PC-9 (cell line): ENCODE results near the gene LACTB. TPM values are rescaled to one million over a fixed set of nuclear protein-coding genes. Genes with fewer than 3 reads are reported as not detected.

Source experiments
- Bru-seq: library from RNA; stranded (reverse); fragments of 400-500 nt; gene quantifications from one replicate; lab custom pipeline; 2021; lab: Mats Ljungman, UMichigan
- BruChase-seq, 2 experiments: library from RNA; stranded (reverse); fragments of 400-500 nt; gene quantifications; one replicate each; lab custom pipeline; 2021; lab: Mats Ljungman, UMichigan
- BruUV-seq: library from RNA; stranded (reverse); fragments of 400-500 nt; replicated peaks from 2 replicates; lab custom pipeline; 2021; lab: Mats Ljungman, UMichigan
- CTCF ChIA-PET: fragments of 300-600 bp; sonication (Branson Sonifier 250); formaldehyde crosslinking; loops from one replicate; lab custom pipeline; 2022; ENCODE audit warnings: antibody characterized with exemption; lab: Charles Lee
- POLR2A ChIA-PET: fragments of 300-600 bp; sonication (Branson Sonifier 250); formaldehyde crosslinking; loops from one replicate; lab custom pipeline; 2022; ENCODE audit warnings: antibody characterized with exemption; ENCODE audit not compliant: unreplicated experiment; lab: Charles Lee
- DNase-seq, 2 experiments: peaks; one replicate each; pipeline versions ENCODE4 v3.0.0 to v3.0.0-alpha.2; 2015 to 2022; ENCODE audit warnings: mixed read lengths in 1 of 2
- H2AFZ ChIP-seq: fragments of 200-600 bp; sonication (generic); 2 replicates; pipeline ENCODE4 v1.8.1; 2017; ENCODE audit warnings: antibody characterized with exemption
- H3F3A ChIP-seq: fragments of 200-600 bp; sonication (generic); 2 replicates; pipeline ENCODE4 v1.8.1; 2017; ENCODE audit warnings: antibody characterized with exemption, mild to moderate bottlenecking, low read depth; ENCODE audit not compliant: insufficient read depth
- H3K27ac ChIP-seq: fragments of 200-600 bp; sonication (generic); 2 replicates; pipeline ENCODE4 v1.6.1; 2016; ENCODE audit warnings: mixed run types
- H3K27me3 ChIP-seq: fragments of 200-600 bp; sonication (generic); 2 replicates; pipeline ENCODE4 v1.6.1; 2016; ENCODE audit warnings: low read depth, mixed run types; ENCODE audit not compliant: insufficient read depth
- H3K36me3 ChIP-seq: fragments of 200-600 bp; sonication (generic); 2 replicates; pipeline ENCODE4 v1.6.1; 2016; ENCODE audit warnings: low read depth, mixed run types
- H3K4me1 ChIP-seq: fragments of 200-600 bp; sonication (generic); replicated peaks from 2 replicates; pipeline ENCODE4 v1.6.1; 2016; ENCODE audit warnings: mixed run types; ENCODE audit not compliant: insufficient read depth
- H3K4me2 ChIP-seq: fragments of 200-600 bp; sonication (generic); 2 replicates; pipeline ENCODE4 v1.6.1; 2017; ENCODE audit warnings: mixed run types
- H3K4me3 ChIP-seq: fragments of 200-600 bp; sonication (generic); 2 replicates; pipeline ENCODE4 v1.6.1; 2016; ENCODE audit warnings: mixed run types
- H3K79me2 ChIP-seq: fragments of 200-600 bp; sonication (generic); 2 replicates; pipeline ENCODE4 v1.6.1; 2017; ENCODE audit warnings: low read depth, mixed run types
- H3K9me2 ChIP-seq: fragments of 200-600 bp; sonication (generic); 2 replicates; pipeline ENCODE4 v1.8.1; 2017; ENCODE audit warnings: mild to moderate bottlenecking; ENCODE audit not compliant: insufficient read depth
- H3K9me3 ChIP-seq: fragments of 200-600 bp; sonication (generic); 2 replicates; pipeline ENCODE4 v1.8.1; 2016; ENCODE audit warnings: low read depth; ENCODE audit not compliant: insufficient read depth
- H4K20me1 ChIP-seq: fragments of 200-600 bp; sonication (generic); 2 replicates; pipeline ENCODE4 v1.8.1; 2017; ENCODE audit not compliant: insufficient read depth
- EZH2 ChIP-seq: fragments of 200-600 bp; sonication (generic); IDR thresholded peaks from 2 replicates; pipeline ENCODE4 v1.8.0; 2017; ENCODE audit warnings: antibody characterized with exemption, low read depth
- intact Hi-C: fragments of 100-400 bp; cut with micrococcal nuclease; formaldehyde crosslinking; loops from one replicate; pipeline ENCODE4 v1.10.0; 2022; ENCODE audit not compliant: unreplicated experiment
- long read RNA-seq: library from polyadenylated mRNA; stranded (forward); transcript quantifications from one replicate; pipeline ENCODE4 v2.0.0, GENCODE V29; 2022
- total RNA-seq: library from RNA; stranded (reverse); gene quantifications from 2 replicates; pipeline ENCODE4 v1.2.3, GENCODE V29; 2021
- TF ChIP-seq, protein P1 (sequence below): fragments of 200-600 bp; sonication (generic); conservative IDR thresholded peaks from 2 replicates; pipeline ENCODE4 v1.6.1; 2017; ENCODE audit warnings: mixed run types, antibody characterized with exemption, mild to moderate bottlenecking, moderate library complexity

The LACTB gene, protein sequence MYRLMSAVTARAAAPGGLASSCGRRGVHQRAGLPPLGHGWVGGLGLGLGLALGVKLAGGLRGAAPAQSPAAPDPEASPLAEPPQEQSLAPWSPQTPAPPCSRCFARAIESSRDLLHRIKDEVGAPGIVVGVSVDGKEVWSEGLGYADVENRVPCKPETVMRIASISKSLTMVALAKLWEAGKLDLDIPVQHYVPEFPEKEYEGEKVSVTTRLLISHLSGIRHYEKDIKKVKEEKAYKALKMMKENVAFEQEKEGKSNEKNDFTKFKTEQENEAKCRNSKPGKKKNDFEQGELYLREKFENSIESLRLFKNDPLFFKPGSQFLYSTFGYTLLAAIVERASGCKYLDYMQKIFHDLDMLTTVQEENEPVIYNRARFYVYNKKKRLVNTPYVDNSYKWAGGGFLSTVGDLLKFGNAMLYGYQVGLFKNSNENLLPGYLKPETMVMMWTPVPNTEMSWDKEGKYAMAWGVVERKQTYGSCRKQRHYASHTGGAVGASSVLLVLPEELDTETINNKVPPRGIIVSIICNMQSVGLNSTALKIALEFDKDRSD
- total RNA-seq, result 13.4 and 17.1 TPM in 2 replicates
- percentile 59 among the genes with signal in this experiment for Bru-seq, nascent RNA
- percentile 74 among the genes with signal in this experiment for BruChase-seq, experiment 1, labeled RNA remaining after a 2-hour chase
- BruChase-seq, experiment 2, labeled RNA remaining after a 6-hour chase, result percentile 73 among the genes with signal in this experiment
- long read RNA-seq, transcript LACTB-201 (6 exons, 1,972 nt), result major isoform, 20 of 25 reads
- long read RNA-seq, partial matches to known transcripts, result 2 of 25 reads
- long read RNA-seq, other reads (novel, unspliced or antisense), result 1 of 25 reads

DNA sequence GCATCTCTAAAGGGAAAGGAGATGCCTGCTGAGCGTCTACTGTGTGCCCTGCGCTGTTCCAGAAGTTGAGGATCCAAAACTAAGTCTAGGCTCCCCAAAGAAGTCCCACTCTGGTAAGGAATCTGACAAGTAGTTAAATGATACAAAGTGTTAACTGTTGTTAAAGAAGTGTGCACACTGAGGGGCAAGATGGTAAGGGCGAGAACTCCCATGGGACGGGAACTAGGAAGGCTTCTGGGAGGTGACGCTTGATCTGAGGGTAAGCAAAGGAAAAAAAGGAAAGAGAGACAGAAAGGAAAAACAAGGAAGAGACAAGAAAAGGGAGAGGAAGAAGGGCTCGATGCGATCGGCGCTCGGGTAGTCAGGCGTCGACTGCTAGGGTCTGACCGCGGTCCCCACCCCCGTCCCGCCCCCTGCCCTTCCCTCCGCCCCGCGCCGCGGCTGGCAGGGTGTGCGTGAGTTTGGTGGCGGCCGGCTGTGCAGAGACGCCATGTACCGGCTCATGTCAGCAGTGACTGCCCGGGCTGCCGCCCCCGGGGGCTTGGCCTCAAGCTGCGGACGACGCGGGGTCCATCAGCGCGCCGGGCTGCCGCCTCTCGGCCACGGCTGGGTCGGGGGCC lies at the start of gene LACTB:
Gene LACTB, plus strand, starts transcription at position 480 of the 620 bp plus-strand sequence. Its CDS starts 11 bp downstream, at position 491.
- H3K4me3 ChIP-seq, result peak within 1 kb of the TSS; percentile 77
- no peaks in the 10 kb centered on the region for H3K27me3 ChIP-seq
- no peaks in the 10 kb centered on the region for H3K79me2 ChIP-seq
- no peaks in the 10 kb centered on the region; the same call in 1 of the 2 replicates for H3F3A ChIP-seq
- H3K9me2 ChIP-seq, result no peaks in the 10 kb centered on the region
- DNase-seq, result peak; percentile 63 to 79
- POLR2A ChIA-PET, result interaction anchor here (0.7 kb wide), 1 partner anchor 8 kb away, joined by 3 read pairs; no protein-coding TSS in a partner anchor
- H3K36me3 ChIP-seq, result no peaks in the 10 kb centered on the region
- no peaks in the 10 kb centered on the region; the same call in 1 of the 2 replicates for H3K4me1 ChIP-seq
- CTCF ChIA-PET, result no interaction called here
- TF ChIP-seq EZH2, result no peak
- TF ChIP-seq, protein P1, sequence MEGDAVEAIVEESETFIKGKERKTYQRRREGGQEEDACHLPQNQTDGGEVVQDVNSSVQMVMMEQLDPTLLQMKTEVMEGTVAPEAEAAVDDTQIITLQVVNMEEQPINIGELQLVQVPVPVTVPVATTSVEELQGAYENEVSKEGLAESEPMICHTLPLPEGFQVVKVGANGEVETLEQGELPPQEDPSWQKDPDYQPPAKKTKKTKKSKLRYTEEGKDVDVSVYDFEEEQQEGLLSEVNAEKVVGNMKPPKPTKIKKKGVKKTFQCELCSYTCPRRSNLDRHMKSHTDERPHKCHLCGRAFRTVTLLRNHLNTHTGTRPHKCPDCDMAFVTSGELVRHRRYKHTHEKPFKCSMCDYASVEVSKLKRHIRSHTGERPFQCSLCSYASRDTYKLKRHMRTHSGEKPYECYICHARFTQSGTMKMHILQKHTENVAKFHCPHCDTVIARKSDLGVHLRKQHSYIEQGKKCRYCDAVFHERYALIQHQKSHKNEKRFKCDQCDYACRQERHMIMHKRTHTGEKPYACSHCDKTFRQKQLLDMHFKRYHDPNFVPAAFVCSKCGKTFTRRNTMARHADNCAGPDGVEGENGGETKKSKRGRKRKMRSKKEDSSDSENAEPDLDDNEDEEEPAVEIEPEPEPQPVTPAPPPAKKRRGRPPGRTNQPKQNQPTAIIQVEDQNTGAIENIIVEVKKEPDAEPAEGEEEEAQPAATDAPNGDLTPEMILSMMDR, result no peak
- H4K20me1 ChIP-seq, result no peaks in the 10 kb centered on the region
- intact Hi-C loops, result loop anchor here (2.0 kb wide), 1 partner anchor 35 kb away; the partner anchor contains the start of gene RPS27L
- H2AFZ ChIP-seq, result peak within 1 kb of the TSS; percentile 95
- H3K27ac ChIP-seq, result peak within 1 kb of the TSS; percentile 28; the same call in 1 of the 2 replicates
- BruUV-seq, result no TSS peak
- no peaks in the 10 kb centered on the region for H3K9me3 ChIP-seq
- H3K4me2 ChIP-seq, result peak within 1 kb of the TSS; percentile 87

DNA sequence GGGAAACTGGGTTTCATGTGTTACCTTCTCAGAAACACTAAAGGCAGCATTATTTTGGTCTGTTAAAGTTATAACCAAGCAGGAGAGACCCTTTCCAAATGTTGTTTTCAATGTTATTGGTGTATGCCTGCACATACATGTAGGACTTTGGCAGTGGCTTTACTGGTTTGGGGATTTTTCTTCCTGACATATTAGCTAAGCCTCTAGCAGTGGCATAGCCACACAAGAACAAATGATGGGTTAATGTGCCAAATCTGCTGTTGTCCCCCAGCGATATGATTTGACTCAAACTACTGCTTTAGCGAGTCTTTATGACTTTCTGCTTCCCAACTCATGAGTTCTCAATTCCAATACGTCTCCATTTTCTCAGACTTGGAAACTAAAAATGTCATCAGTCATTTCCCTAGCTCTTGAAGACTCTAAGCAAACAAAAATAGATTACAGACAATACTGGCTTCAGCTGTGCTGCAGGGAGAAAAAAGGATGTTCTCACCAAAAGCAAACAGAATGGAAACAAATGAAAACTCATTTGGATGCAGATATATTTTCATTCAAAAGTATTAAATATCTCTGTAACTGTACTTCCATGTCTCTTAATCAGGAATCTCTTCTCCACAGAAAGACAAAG lies 49.5 kb upstream of the LACTB start:
- Histone ChIP-seq H3K4me2 (no peak overlapping the region), H3K36me3 (peaks cover 18% of the 10 kb centered on the region), H3K4me1 (no peaks in the 10 kb centered on the region), H3K4me3 (no peak overlapping the region), H3K79me2 (no peaks in the 10 kb centered on the region), H2AFZ (no peak overlapping the region), H3K27ac (no peak overlapping the region), H3F3A (peaks cover 55% of the 10 kb centered on the region), H3K9me2 (no peaks in the 10 kb centered on the region), H3K27me3 (no peaks in the 10 kb centered on the region), H4K20me1 (no peaks in the 10 kb centered on the region; the same call in 1 of the 2 replicates), H3K9me3 (no peaks in the 10 kb centered on the region)
- TF ChIP-seq, protein P1, result no peak
- TF ChIP-seq EZH2, result no peak
- intact Hi-C loops, result no loop called here
- POLR2A ChIA-PET, result interaction anchor here (0.5 kb wide), 1 partner anchor 207 kb away, joined by 4 read pairs; no protein-coding TSS in a partner anchor
- CTCF ChIA-PET, result interaction anchor here (0.6 kb wide), 1 partner anchor 152 kb away, joined by 3 read pairs; no protein-coding TSS in a partner anchor
- BruUV-seq, result no TSS peak
- no peak for DNase-seq
